ENCODE data around the gene EEFSEC.

The EEFSEC gene

GRCh38 chr3:128402319-128402718 lies 249.0 kb downstream of the EEFSEC start:
- FAIRE-seq: no peak

GRCh38 chr3:128402998-128403397 lies 249.7 kb downstream of the EEFSEC start:
- FAIRE-seq: no peak

- no peak for FAIRE-seq
These were observed 251.2 kb downstream of the EEFSEC start for GRCh38 chr3:128404276-128405068.

- FAIRE-seq: no peak
These were observed 252.4 kb downstream of the EEFSEC start for GRCh38 chr3:128405554-128406277.

GRCh38 chr3:128407247-128407646 lies 254.0 kb downstream of the EEFSEC start:
- FAIRE-seq: no peak

GRCh38 chr3:128408012-128408692 lies 254.9 kb downstream of the EEFSEC start:
- FAIRE-seq: no peak

- no peak for FAIRE-seq
These were observed 255.7 kb downstream of the EEFSEC start for GRCh38 chr3:128408693-128409623.

GRCh38 chr3:128409624-128410581 lies 256.6 kb downstream of the EEFSEC start:
- FAIRE-seq: no peak

- FAIRE-seq: no peak
These were observed 257.6 kb downstream of the EEFSEC start for GRCh38 chr3:128410669-128411573.

- no peak for FAIRE-seq
These were observed 258.3 kb downstream of the EEFSEC start for GRCh38 chr3:128411574-128412064.

GRCh38 chr3:128412180-128413002 lies 259.1 kb downstream of the EEFSEC start:
- FAIRE-seq: no peak

- no peak for FAIRE-seq
These were observed 259.7 kb downstream of the EEFSEC start for GRCh38 chr3:128413003-128413370.

- FAIRE-seq: no peak
These were observed 260.3 kb downstream of the EEFSEC start for GRCh38 chr3:128413413-128414205.

- no peak for FAIRE-seq
These were observed 262.0 kb downstream of the EEFSEC start for GRCh38 chr3:128415200-128415772.

- FAIRE-seq: no peak
These were observed 262.7 kb downstream of the EEFSEC start for GRCh38 chr3:128415773-128416577.

- FAIRE-seq: no peak
These were observed 263.4 kb downstream of the EEFSEC start for GRCh38 chr3:128416578-128417211.
